Measurements from ENCODE around the gene OR3A2. TPM values are rescaled to one million over a fixed set of nuclear protein-coding genes. Genes with fewer than 3 reads are reported as not detected.

The OR3A2 gene
- total RNA-seq, 1 experiment from 2014 or later: not detected

- H2BK15ac ChIP-seq (ENCODE audit: low read depth, low read length): no peak overlapping the region
- WGBS (ENCODE audit: extremely low coverage, insufficient read length, low lambda C conversion rate): no CpG with 5 or more reads among the region's 6 CpGs
- no peak overlapping the region for H2BK20ac ChIP-seq (ENCODE audit: low read depth, low read length, poor library complexity, severe bottlenecking)
- no peaks in the 10 kb centered on the region for H3K27me3 ChIP-seq (ENCODE audit: insufficient read depth, low read length)
- no peak overlapping the region for H3K9ac ChIP-seq (ENCODE audit: extremely low read depth, insufficient read length, low read length)
- H4K91ac ChIP-seq (ENCODE audit: insufficient read length, low read depth, low read length): no peak overlapping the region
- Mint-ChIP-seq H3K27me3 (ENCODE audit: low read depth) (peaks cover 4% of the 10 kb centered on the region; the same call in 1 of the 2 replicates), H3K9me3 (peaks cover 56 to 81% of the 10 kb centered on the region in 2 experiments), H3K4me3 (no peak overlapping the region), H3K27ac (no peak overlapping the region), H3K4me1 (no peaks in the 10 kb centered on the region), H3K36me3 (ENCODE audit: insufficient read depth in 1 of 3, low read depth in 3 of 3) (peaks cover 0 to 22% (median 4%) of the 10 kb centered on the region in 3 experiments; a peak in 3 of 7 replicates)
- H3K9me3 ChIP-seq (ENCODE audit: control insufficient read depth, low read depth, low read length): peaks cover 29% of the 10 kb centered on the region
- no peak overlapping the region for H3K27ac ChIP-seq (ENCODE audit: insufficient read length, low read depth, low read length)
- no peak overlapping the region for H2AK5ac ChIP-seq (ENCODE audit: insufficient read length, low read length)
- TF ChIP-seq CTCF (conservative IDR thresholded peaks at IDR 0.05): no peak
- H3K23ac ChIP-seq (ENCODE audit: insufficient read length, low read depth, low read length): no peak overlapping the region
- H2AFZ ChIP-seq (ENCODE audit: low read length): no peak overlapping the region
- no peaks in the 10 kb centered on the region for H3K23me2 ChIP-seq (ENCODE audit: insufficient read length, low read depth, low read length, poor library complexity, severe bottlenecking)
- H3K4me2 ChIP-seq (ENCODE audit: insufficient read depth, insufficient read length, low read length): no peak overlapping the region
- H4K5ac ChIP-seq (ENCODE audit: insufficient read length, low read depth, low read length): no peak overlapping the region
- no peak overlapping the region for H3K14ac ChIP-seq (ENCODE audit: insufficient read depth, low read length)
- H3K79me2 ChIP-seq (ENCODE audit: insufficient read depth, low read length): no peaks in the 10 kb centered on the region
- H3K4me1 ChIP-seq (ENCODE audit: insufficient read depth, low read length): no peaks in the 10 kb centered on the region
- H3K79me1 ChIP-seq (ENCODE audit: insufficient read depth, low read depth, low read length, poor library complexity, severe bottlenecking): no peaks in the 10 kb centered on the region
- no peak overlapping the region for H3K56ac ChIP-seq (ENCODE audit: insufficient read length, low read depth, low read length)
- no peak overlapping the region for H2BK120ac ChIP-seq (ENCODE audit: low read depth, low read length, poor library complexity, severe bottlenecking)
- H2BK5ac ChIP-seq (ENCODE audit: insufficient read length, low read length): no peak overlapping the region
- H3T11ph ChIP-seq (ENCODE audit: low read length): no peak overlapping the region
- no peak overlapping the region for H3K18ac ChIP-seq (ENCODE audit: insufficient read length, low read depth, low read length)
- no peak overlapping the region for H3K4ac ChIP-seq (ENCODE audit: low read depth, low read length)
- H4K20me1 ChIP-seq (ENCODE audit: control insufficient read depth, insufficient read depth, insufficient read length): no peaks in the 10 kb centered on the region
- H4K8ac ChIP-seq (replicated peaks; ENCODE audit: insufficient read length, low read depth, low read length): no peak overlapping the region
- H2BK12ac ChIP-seq (ENCODE audit: insufficient read length, low read depth, low read length): no peak overlapping the region
- DNase-seq: no peak
Observed at GRCh38 chr17:3400055-3400454, 13.9 kb upstream of the OR3A2 start.
